ENCODE data around the gene CDH4.

Gene CDH4

GRCh38 chr20:61631751-61632150 is 379.7 kb downstream of the CDH4 start:
- DNase-seq (ENCODE audit: low spot score): no peak

DNA sequence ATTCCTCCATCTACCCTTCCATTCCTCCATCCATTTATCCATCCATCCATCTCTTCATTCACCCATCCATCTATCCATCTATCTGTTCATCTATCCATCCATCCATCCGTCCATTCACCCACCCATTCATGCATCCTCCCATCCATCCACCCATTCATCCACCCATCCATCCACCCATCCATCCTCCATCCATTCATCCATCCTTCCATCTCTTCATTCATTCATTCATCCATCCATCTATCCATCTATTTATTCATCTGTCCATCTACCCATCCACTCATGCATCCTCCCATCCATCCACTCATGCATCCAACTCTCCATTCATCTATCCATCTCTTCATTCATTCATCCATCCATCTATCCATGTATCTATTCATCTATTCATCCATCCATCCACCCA is 380.9 kb downstream of the CDH4 start:
- no peak for DNase-seq (ENCODE audit: low spot score)

- no peak for DNase-seq (ENCODE audit: low spot score)
Observed at GRCh38 chr20:61634376-61635145, 382.5 kb downstream of the CDH4 start.

DNA sequence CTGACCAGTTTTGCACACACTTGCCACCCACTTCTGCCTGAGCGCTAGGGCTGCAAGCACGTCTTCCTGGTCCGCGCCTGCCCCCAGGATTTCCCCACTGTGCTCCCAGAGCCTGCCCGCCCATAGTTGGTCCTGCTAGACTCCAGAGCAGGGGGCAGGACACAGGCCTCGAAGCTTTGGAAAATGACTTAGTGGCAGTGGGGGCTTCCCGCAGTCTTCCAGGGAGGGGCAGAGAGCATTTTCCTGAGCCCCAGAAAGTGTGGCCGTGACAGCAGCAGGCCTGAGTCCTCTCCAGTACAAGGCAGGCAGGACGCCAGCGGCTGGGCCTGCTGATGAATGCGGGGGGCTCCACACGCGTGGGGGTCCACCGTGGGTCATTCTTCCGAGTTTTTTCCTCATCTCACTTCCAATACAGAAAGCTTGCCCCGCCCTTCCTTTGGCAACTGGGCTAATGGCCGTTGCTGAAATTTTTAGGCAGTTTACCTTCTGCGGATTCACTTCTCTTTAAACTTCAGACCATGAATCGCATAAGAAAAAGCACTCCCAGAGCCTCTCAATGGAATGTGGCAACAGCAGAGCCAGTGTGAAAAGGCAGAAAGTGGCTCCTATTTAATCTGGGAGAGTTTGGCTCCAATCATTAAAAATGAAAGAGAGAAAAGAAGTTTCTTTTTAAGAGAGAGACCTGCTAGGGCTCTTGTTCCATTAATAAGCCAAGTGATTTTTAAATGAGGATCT is 383.8 kb downstream of the CDH4 start:
- no peak for DNase-seq (ENCODE audit: low spot score)

DNA sequence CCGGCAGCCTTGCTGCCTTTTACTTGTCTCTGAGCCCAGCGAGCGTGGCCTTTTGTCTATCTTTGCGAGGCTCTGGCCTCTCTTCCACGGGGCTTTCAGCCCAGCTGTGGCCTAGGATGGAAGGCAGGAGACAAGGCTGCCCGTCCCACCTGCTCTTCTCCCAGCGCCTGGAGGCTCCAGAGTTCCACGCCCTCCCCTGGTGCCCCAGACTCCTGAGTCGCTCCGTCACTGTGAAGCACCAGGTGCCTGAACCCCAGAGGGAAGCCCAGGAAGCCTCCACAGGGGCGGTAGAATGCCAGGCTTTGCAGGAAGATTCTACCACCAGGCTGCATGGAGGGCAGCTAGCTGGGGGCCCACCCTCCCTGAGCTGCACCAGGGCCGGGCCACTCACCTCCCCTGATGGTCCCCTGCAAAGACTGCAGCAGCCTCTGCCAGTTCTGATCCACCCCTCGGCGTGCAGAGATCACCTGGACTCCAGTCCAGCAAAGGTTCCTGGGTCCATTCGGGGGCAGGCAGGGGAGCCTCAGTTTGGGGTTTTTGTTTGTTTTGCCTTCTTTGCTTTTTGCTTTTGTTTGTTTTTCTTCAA is 384.6 kb downstream of the CDH4 start:
- no peak for DNase-seq (ENCODE audit: low spot score)

DNA sequence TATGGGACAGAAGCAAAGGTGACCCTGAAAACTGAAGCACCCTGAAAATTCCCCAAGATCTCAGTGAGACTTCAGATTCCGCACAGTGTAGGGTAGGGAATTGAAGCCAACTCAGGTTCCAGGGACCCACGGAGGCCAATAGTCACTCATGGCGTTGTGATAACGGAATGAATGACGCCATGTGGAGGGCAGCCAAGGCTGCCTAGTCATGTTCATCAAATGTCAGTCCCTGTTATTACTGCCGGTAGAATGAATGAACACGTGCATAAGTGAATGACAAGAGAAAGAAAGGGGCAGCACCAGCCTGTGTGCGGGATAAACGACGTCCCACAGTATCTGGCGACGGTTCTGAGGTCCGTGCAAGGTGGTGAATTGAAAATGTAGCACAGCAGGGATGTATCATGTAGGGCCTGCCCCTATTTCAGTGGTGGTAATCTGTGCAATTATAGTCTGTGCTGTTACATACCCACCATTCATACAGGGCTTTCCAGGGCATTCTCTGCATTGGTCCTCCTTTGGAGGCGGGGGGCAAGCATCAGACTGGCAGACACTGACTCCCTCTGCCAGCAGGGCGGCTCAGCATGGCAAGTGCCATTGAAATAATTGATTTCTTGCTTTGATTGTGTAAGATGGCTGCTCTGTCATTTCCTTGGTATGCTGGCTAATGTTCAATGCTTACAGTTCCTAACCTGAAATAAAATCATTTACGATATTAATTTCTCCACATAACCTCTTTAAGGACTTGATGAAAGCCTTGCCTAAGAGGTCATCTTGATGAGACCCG is 386.9 kb downstream of the CDH4 start:
- DNase-seq (ENCODE audit: low spot score): no peak

DNA sequence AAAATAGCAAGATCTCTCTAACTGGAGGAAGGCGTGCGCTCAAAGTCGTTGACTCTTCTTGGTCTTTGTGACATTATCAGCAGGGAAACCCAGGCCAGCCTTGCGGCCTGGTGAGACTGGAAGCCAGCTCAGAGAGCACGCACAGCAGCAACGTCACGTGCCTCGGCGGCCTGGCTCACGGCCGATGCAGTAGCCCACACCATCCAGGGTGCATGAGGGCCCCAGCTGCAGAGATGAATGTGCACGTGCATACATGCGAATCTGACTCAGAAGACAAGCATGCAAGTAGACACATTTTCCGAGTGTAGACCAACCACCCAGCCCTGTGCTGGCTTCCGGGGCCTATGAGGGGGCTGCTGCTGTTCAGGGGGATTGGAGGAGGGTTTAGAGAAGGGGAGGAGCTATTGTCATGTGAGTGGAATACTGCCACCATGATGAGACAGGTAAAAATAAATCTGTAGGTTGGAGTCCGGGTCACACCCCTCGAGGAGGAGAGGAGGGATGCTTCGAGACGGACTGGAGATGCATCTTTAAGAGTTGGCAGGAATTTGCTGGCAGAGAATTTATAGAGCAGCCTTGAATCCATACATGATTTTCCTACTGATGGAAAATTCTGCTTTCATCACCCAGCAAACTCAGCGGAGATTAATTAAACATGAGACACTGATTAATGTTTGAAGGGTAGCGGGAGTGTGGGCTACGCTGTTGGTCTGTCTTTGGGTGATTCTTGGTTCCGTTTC is 388.2 kb downstream of the CDH4 start:
- peak; percentile 13 for DNase-seq (ENCODE audit: low spot score)

DNA sequence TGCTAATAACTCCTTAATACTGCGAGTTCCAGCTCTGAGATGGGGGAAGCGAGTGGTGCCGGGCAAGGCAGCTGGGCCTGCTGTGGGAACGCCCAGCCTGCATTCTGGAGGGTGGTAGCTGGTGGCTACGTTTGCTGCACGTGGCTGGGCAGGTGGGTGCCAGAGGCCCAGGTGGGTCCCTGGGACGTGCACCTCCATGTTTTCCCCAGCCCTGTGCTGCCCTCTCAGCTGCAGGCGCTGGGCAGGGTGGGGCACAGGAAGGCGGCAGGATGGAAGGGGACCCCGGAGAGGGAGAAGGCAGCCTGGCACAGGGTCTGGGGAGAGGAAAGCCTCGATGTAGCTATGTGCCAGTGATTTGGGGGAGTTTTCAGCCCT is 388.8 kb downstream of the CDH4 start:
- DNase-seq (ENCODE audit: low spot score): no peak

DNA sequence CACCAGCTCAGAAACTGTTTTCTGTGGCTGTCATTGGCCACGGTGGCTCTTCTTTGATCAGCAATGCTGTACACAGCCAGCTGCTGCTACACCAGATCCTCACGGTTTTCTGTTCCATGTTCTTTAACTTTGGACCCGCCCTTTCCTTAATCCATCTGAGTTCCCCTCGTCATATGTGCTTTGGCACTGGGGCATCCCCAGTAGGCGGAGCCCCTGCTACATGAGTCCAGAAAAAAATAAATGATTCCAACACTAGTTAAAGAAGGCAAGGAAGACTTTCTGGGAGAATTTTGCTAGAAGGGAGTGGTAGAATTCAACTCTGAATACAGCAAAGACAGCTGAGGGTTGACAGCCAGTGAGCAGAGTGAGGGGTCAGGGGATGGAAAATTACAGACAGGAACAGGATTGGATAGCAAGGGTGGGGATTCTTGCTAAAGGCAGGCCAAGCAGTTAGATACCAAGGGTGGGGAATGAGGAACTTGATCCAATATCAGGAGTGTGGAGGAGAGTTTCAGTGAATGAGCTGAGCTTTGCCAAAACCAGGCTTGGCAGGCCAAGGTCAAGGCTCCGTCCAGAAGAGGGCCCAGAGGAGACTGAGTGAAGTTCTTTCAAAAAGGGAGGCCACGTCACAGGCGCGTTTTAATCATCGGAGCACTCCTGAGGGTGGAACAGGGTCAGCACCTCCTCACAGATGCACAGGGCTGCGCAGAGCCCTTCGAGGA is 391.8 kb downstream of the CDH4 start:
- DNase-seq (ENCODE audit: low spot score): no peak

GRCh38 chr20:61644378-61645076 is 392.5 kb downstream of the CDH4 start:
- no peak for DNase-seq (ENCODE audit: low spot score)

- DNase-seq (ENCODE audit: low spot score): no peak
Observed at GRCh38 chr20:61645732-61646131, 393.7 kb downstream of the CDH4 start.

- DNase-seq (ENCODE audit: low spot score): no peak
Observed at GRCh38 chr20:61646453-61646852, 394.4 kb downstream of the CDH4 start.

DNA sequence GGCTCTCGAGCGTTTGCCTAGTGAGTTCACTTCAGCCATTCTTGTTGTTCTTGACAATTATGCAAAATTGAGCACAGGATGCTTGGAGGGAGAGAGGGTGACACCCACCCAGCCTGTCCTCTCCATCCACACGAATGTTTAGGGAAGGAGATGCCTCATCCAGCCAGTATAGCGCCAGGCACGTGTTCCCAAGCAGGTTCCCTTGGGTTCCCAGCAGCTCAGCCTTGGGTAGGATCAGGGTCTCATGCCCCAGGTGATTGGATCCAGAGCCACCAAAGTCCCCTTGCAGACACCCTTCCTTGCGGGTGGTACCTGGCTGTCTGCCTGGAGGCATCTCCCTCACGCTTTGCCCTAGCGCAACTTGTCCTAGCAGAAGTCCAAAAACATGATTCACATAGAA is 394.9 kb downstream of the CDH4 start:
- no peak for DNase-seq (ENCODE audit: low spot score)

DNA sequence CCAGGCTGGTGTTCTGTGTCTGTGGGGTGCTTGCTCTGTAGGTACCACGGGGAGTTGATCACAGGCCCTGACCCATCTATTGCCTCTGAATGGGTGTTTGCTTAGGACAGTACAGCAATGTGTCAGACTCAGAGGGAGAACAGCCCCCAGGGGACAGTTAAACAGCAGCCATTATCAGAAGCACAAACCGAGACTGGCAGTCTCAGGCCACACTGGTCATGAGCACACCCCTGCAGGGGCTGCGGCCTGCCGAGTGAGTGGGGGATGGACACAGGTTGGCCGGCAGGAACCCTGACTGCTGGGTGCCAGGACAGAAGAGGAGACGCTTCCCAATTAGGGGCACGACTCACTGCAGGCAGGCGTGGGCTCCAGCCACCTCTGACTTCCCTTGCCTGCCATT is 395.6 kb downstream of the CDH4 start:
- DNase-seq (ENCODE audit: low spot score): no peak

DNA sequence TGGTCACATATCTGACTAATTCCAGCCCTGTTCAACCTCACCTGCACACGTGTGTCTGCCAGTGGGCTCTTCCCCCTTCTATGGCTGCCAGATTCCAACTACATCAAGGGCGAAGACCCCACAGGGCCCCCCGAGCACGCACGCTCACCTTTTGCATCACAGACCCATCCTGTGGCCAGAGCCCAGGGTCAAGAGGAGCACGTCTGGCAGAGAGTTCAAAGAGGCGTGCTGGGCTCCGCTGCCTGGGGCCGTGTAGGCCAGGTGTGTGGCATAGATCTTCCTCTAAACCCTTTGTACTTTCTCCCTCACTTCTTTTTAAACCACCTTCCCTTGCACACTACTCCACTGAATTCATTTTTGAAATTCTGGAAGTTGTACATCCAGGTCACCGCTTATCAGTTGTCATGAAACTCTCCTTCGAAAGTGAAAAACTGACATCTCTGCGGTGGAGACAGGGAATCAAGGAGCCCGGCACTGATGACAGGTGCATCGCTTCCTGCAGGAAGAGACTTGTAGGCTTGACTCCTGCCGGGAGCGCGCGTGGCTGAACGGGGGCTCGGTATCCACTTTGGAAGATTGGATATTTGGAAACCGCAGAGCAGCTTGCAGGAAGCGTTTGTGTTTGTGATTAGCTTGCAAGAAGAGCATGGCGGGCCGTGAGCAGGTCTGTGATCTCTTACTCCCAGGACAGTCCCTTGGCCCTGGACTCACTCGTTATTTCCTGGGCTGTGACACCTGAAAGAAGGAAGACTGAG is 397.2 kb downstream of the CDH4 start:
- no peak for DNase-seq (ENCODE audit: low spot score)

- DNase-seq (ENCODE audit: low spot score): no peak
Observed at GRCh38 chr20:61649860-61650162, 397.8 kb downstream of the CDH4 start.

- no peak for DNase-seq (ENCODE audit: low spot score)
Observed at GRCh38 chr20:61650912-61651733, 399.1 kb downstream of the CDH4 start.

- DNase-seq (ENCODE audit: low spot score): no peak
Observed at GRCh38 chr20:61652146-61652545, 400.1 kb downstream of the CDH4 start.

DNA sequence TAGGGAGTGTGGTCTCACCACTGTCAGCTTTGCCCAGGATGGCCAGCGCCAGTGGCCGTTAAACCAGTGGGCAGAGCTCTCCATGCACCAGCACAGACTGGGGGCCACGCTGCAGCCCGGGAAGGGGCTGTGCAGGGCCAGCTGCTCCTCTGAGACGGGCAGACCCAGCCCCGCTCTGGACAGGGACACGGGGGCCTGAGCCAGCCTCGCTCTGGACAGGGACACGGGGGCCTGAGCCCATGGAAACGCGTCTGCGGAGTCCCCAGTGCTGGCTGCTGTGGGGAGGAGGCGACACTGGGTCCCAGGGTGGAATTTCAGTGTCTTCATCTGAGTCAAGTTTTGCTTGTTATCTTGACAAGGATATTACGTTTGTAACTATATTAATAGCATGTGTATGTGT is 402.7 kb downstream of the CDH4 start:
- DNase-seq (ENCODE audit: low spot score): no peak
